HepG2 (cell line): ENCODE results near the gene MRPL18. TPM values are rescaled to one million over a fixed set of nuclear protein-coding genes. Genes with fewer than 3 reads are reported as not detected.

Source experiments
- BRCA1 ChIP-seq: sonication (generic); formaldehyde crosslinking; IDR thresholded peaks from 2 replicates; pipeline ENCODE4 v1.4.0; 2020; ENCODE audit warnings: missing genetic modification reagents
- GTF3A ChIP-seq: sonication (generic); formaldehyde crosslinking; conservative IDR thresholded peaks from 2 replicates; pipeline ENCODE4 v1.4.0; 2020; ENCODE audit warnings: mild to moderate bottlenecking, missing genetic modification reagents
- KDM4B ChIP-seq: sonication (generic); formaldehyde crosslinking; IDR thresholded peaks from 2 replicates; pipeline ENCODE4 v1.4.0; 2020; ENCODE audit warnings: missing genetic modification reagents
- NCOA2 ChIP-seq: sonication (generic); formaldehyde crosslinking; IDR thresholded peaks from 2 replicates; pipeline ENCODE4 v1.8.0; 2022; ENCODE audit warnings: inconsistent platforms
- NR3C1 ChIP-seq: sonication (generic); formaldehyde crosslinking; IDR thresholded peaks from 2 replicates; pipeline ENCODE4 v1.4.0; 2020; ENCODE audit warnings: missing genetic modification reagents
- POLR2A ChIP-seq, 2 experiments: IDR thresholded peaks; 2 replicates each; pipeline ENCODE4 v1.6.1; 2011; ENCODE audit warnings: low read depth in 2 of 2, low read length in 2 of 2, mild to moderate bottlenecking in 1 of 2, moderate library complexity in 1 of 2; ENCODE audit not compliant: insufficient read depth in 1 of 2
- RARA ChIP-seq: IDR thresholded peaks from 2 replicates; pipeline ENCODE4 v1.6.1; 2016; ENCODE audit warnings: missing genetic modification reagents, missing compliant biosample characterization
- SALL1 ChIP-seq: sonication (generic); formaldehyde crosslinking; IDR thresholded peaks from 2 replicates; pipeline ENCODE4 v1.8.0; 2022; ENCODE audit warnings: mild to moderate bottlenecking, missing genetic modification reagents
- SRSF9 ChIP-seq: fragments of 200-400 bp; formaldehyde crosslinking; IDR thresholded peaks from 2 replicates; pipeline ENCODE4 v1.6.1; 2018; ENCODE audit warnings: borderline replicate concordance, mild to moderate bottlenecking, low read depth, low read length; ENCODE audit not compliant: insufficient read depth, poor library complexity, severe bottlenecking
- TBX3 ChIP-seq: fragments of 450-650 bp; IDR thresholded peaks from 2 replicates; pipeline ENCODE4 v1.6.1; 2017; ENCODE audit warnings: antibody characterized with exemption, mild to moderate bottlenecking, inconsistent platforms, borderline replicate concordance
- ZBED4 ChIP-seq: sonication (generic); formaldehyde crosslinking; IDR thresholded peaks from 2 replicates; pipeline ENCODE4 v1.4.0; 2020; ENCODE audit warnings: missing genetic modification reagents, borderline replicate concordance
- ZBTB37 ChIP-seq: sonication (generic); formaldehyde crosslinking; IDR thresholded peaks from 2 replicates; pipeline ENCODE4 v1.4.0; 2020; ENCODE audit warnings: mild to moderate bottlenecking, missing genetic modification reagents
- ZFY ChIP-seq: sonication (generic); formaldehyde crosslinking; IDR thresholded peaks from 2 replicates; pipeline ENCODE4 v1.4.0; 2020; ENCODE audit warnings: missing genetic modification reagents
- ZNF142 ChIP-seq: sonication (generic); formaldehyde crosslinking; IDR thresholded peaks from 2 replicates; pipeline ENCODE4 v1.4.0; 2020; ENCODE audit warnings: missing genetic modification reagents
- ZNF563 ChIP-seq: sonication (generic); formaldehyde crosslinking; IDR thresholded peaks from 2 replicates; pipeline ENCODE4 v1.8.0; 2022; ENCODE audit warnings: mild to moderate bottlenecking, moderate library complexity, missing genetic modification reagents
- ZNF577 ChIP-seq: sonication (generic); formaldehyde crosslinking; IDR thresholded peaks from 2 replicates; pipeline ENCODE4 v1.4.0; 2020; ENCODE audit warnings: mild to moderate bottlenecking, low read depth, missing genetic modification reagents, borderline replicate concordance
- ZNF616 ChIP-seq: sonication (generic); formaldehyde crosslinking; IDR thresholded peaks from 2 replicates; pipeline ENCODE4 v1.5.0; 2020; ENCODE audit warnings: low read depth, mild to moderate bottlenecking, missing genetic modification reagents
- ZNF816 ChIP-seq: sonication (generic); formaldehyde crosslinking; IDR thresholded peaks from 2 replicates; pipeline ENCODE4 v1.8.0; 2022; ENCODE audit warnings: missing genetic modification reagents, mild to moderate bottlenecking, borderline replicate concordance
- polyA plus RNA-seq, 8 experiments: library from polyadenylated mRNA; depleted of rRNA in 3 of 8; stranded (reverse) in 7 of 8; unstranded in 1 of 8; fragments of >200 nt; fragmentation: Illumina TruSeq in 4 of 8; extraction: Trizol in 4 of 8; gene quantifications; 2 replicates each; pipeline versions ENCODE4 v1.2.1 to v1.2.3, GENCODE V29; 2011 to 2016; ENCODE audit warnings: low read depth in 4 of 8, missing spikeins in 1 of 8, mixed read lengths in 1 of 8; ENCODE audit not compliant: insufficient read depth in 1 of 8
- total RNA-seq, 5 experiments: library from RNA; depleted of rRNA; stranded (reverse); fragments of >200 nt; fragmentation: Illumina TruSeq; extraction: Trizol; gene quantifications; 2 replicates each; pipeline ENCODE4 v1.2.3, GENCODE V29; 2016; ENCODE audit warnings: low read depth in 1 of 5

The MRPL18 gene
- total and polyA plus RNA-seq, 2 of the 13 experiments (the other 11 are each of a cell fraction or from before 2014, with no cell fraction given) = 85.6 to 176 TPM

GRCh38 chr6:159761873-159762680, 28.2 kb upstream of the MRPL18 start, which contains the start of gene ACAT2 (continued):
- TF ChIP-seq ZBTB37 (peak; percentile 81), ZNF142 (CRISPR knock-in tag) (peak; percentile 66), ZNF563 (CRISPR knock-in tag) (peak; percentile 87), BRCA1 (peak; percentile 82), SRSF9 (no peak), TBX3 (no peak), ZNF616 (CRISPR knock-in tag) (no peak; the same call in 1 of the 2 replicates), ZNF577 (peak; percentile 22; the same call in 1 of the 2 replicates), SALL1 (CRISPR knock-in tag) (peak; percentile 72), ZFY (CRISPR knock-in tag) (peak; percentile 94), ZBED4 (peak; percentile 11; the same call in 1 of the 2 replicates), KDM4B (CRISPR knock-in tag) (peak; percentile 91), GTF3A (CRISPR knock-in tag) (peak; percentile 31; the same call in 1 of the 2 replicates), RARA (no peak), POLR2A (IDR thresholded peaks at IDR 0.05; ENCODE audit: insufficient read depth in 1 of 2, low read depth in 2 of 2, low read length in 2 of 2) (peak; percentile 91 to 95), NCOA2 (CRISPR knock-in tag) (peak; percentile 59; the same call in 1 of the 2 replicates), ZNF816 (CRISPR knock-in tag) (peak; percentile 99; the same call in 1 of the 2 replicates), NR3C1 (0 out of 2 replicates have a peak, but pooled peaks have one; percentile 50)
